ENCODE measurements around the gene TIE1.

TIE1 gene

DNA sequence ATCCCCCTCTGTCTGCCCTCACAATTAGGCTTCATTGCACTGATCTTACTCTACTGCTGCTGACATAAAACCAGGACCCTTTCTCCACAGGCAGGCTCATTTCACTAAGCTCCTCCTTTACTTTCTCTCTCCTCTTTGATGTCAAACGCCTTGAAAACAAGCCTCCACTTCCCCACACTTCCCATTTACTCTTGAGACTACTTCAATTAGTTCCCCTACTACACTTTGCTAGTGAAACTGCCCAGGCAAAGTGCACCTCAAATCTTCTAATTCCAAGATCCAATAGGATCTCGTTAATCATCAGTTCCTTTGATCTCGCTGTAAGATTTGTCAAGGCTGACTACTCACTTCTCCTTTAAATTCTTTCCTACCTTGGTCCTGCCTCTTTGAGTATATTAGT, 52.1 kb downstream of the TIE1 start:
- H3K36me3 ChIP-seq (replicated peaks; ENCODE audit: low read depth, low read length) = no peaks in the 10 kb centered on the region
- H2AFZ ChIP-seq (ENCODE audit: low read depth, low read length) = no peak overlapping the region
- H3K27me3 ChIP-seq (ENCODE audit: low read depth, low read length) = no peaks in the 10 kb centered on the region
- H3K4me1 ChIP-seq (ENCODE audit: low read length) = peaks cover 2% of the 10 kb centered on the region; the same call in 1 of the 2 replicates
- H3K27ac ChIP-seq (ENCODE audit: low read length) = no peak overlapping the region
- H4K20me1 ChIP-seq (ENCODE audit: insufficient read depth, low read length) = no peaks in the 10 kb centered on the region
- H3K79me2 ChIP-seq (ENCODE audit: low read length) = no peaks in the 10 kb centered on the region; the same call in 1 of the 2 replicates
- TF ChIP-seq EZH2phosphoT487 (IDR thresholded peaks at IDR 0.05; ENCODE audit: low read depth) (no peak), CTCF (IDR thresholded peaks at IDR 0.05; ENCODE audit: low read depth, low read length) (no peak)
- H3K9ac ChIP-seq (ENCODE audit: low read length) = no peak overlapping the region
- H3K4me3 ChIP-seq (ENCODE audit: low read length) = no peak overlapping the region
- H3K4me2 ChIP-seq (ENCODE audit: low read length) = no peak overlapping the region
- H3K9me3 ChIP-seq (ENCODE audit: insufficient read depth, low read length) = no peaks in the 10 kb centered on the region

- no peak overlapping the region for H3K4me3 ChIP-seq (ENCODE audit: low read length)
- no peak overlapping the region for H3K4me2 ChIP-seq (ENCODE audit: low read length)
- no peak overlapping the region for H3K9ac ChIP-seq (ENCODE audit: low read length)
- H3K4me1 ChIP-seq (ENCODE audit: low read length) = peaks cover 3% of the 10 kb centered on the region; the same call in 1 of the 2 replicates
- no peak overlapping the region for H2AFZ ChIP-seq (ENCODE audit: low read depth, low read length)
- TF ChIP-seq EZH2phosphoT487 (IDR thresholded peaks at IDR 0.05; ENCODE audit: low read depth) (no peak), CTCF (IDR thresholded peaks at IDR 0.05; ENCODE audit: low read depth, low read length) (no peak)
- no peaks in the 10 kb centered on the region for H3K9me3 ChIP-seq (ENCODE audit: insufficient read depth, low read length)
- peaks cover 2% of the 10 kb centered on the region for H3K36me3 ChIP-seq (replicated peaks; ENCODE audit: low read depth, low read length)
- peaks cover 10% of the 10 kb centered on the region for H3K79me2 ChIP-seq (ENCODE audit: low read length)
- no peaks in the 10 kb centered on the region for H4K20me1 ChIP-seq (ENCODE audit: insufficient read depth, low read length)
- H3K27me3 ChIP-seq (ENCODE audit: low read depth, low read length) = no peaks in the 10 kb centered on the region
- H3K27ac ChIP-seq (ENCODE audit: low read length) = no peak overlapping the region
Observed at GRCh38 chr1:43354471-43354870, 53.7 kb downstream of the TIE1 start.

GRCh38 chr1:43354936-43355335, 54.2 kb downstream of the TIE1 start:
- peaks cover 7% of the 10 kb centered on the region for H3K4me1 ChIP-seq (ENCODE audit: low read length)
- H3K4me2 ChIP-seq (ENCODE audit: low read length) = no peak overlapping the region
- H3K27ac ChIP-seq (ENCODE audit: low read length) = no peak overlapping the region
- no peaks in the 10 kb centered on the region for H4K20me1 ChIP-seq (ENCODE audit: insufficient read depth, low read length)
- TF ChIP-seq CTCF (IDR thresholded peaks at IDR 0.05; ENCODE audit: low read depth, low read length) (no peak), EZH2phosphoT487 (IDR thresholded peaks at IDR 0.05; ENCODE audit: low read depth) (no peak)
- H3K4me3 ChIP-seq (ENCODE audit: low read length) = no peak overlapping the region
- H3K9me3 ChIP-seq (ENCODE audit: insufficient read depth, low read length) = no peaks in the 10 kb centered on the region
- H3K79me2 ChIP-seq (ENCODE audit: low read length) = peaks cover 15% of the 10 kb centered on the region
- H3K27me3 ChIP-seq (ENCODE audit: low read depth, low read length) = no peaks in the 10 kb centered on the region
- H2AFZ ChIP-seq (ENCODE audit: low read depth, low read length) = no peak overlapping the region
- peaks cover 6% of the 10 kb centered on the region for H3K36me3 ChIP-seq (replicated peaks; ENCODE audit: low read depth, low read length)
- H3K9ac ChIP-seq (ENCODE audit: low read length) = no peak overlapping the region

GRCh38 chr1:43357251-43357650, 56.5 kb downstream of the TIE1 start:
- H3K27me3 ChIP-seq (ENCODE audit: low read depth, low read length) = no peaks in the 10 kb centered on the region
- peaks cover 16% of the 10 kb centered on the region for H3K4me1 ChIP-seq (ENCODE audit: low read length)
- no peak overlapping the region for H3K27ac ChIP-seq (ENCODE audit: low read length)
- H3K4me3 ChIP-seq (ENCODE audit: low read length) = no peak overlapping the region
- H3K9me3 ChIP-seq (ENCODE audit: insufficient read depth, low read length) = no peaks in the 10 kb centered on the region
- TF ChIP-seq CTCF (IDR thresholded peaks at IDR 0.05; ENCODE audit: low read depth, low read length) (no peak), EZH2phosphoT487 (IDR thresholded peaks at IDR 0.05; ENCODE audit: low read depth) (no peak)
- H2AFZ ChIP-seq (ENCODE audit: low read depth, low read length) = no peak overlapping the region
- peaks cover 23% of the 10 kb centered on the region for H3K36me3 ChIP-seq (replicated peaks; ENCODE audit: low read depth, low read length)
- H4K20me1 ChIP-seq (ENCODE audit: insufficient read depth, low read length) = no peaks in the 10 kb centered on the region
- H3K79me2 ChIP-seq (ENCODE audit: low read length) = peaks cover 33% of the 10 kb centered on the region
- H3K9ac ChIP-seq (ENCODE audit: low read length) = no peak overlapping the region
- no peak overlapping the region for H3K4me2 ChIP-seq (ENCODE audit: low read length)

Data from OCI-LY3 (cell line).